Endothelial cell of umbilical vein (primary cell): ENCODE measurements around the gene SAXO1.

Experiments used
- EZH2 ChIP-seq: IDR thresholded peaks from 2 replicates; pipeline ENCODE4 v1.6.1; 2012; ENCODE audit warnings: borderline replicate concordance, low read depth, mild to moderate bottlenecking, moderate library complexity, low read length, inconsistent platforms; ENCODE audit not compliant: severe bottlenecking
- POLR2AphosphoS5 ChIP-seq: IDR thresholded peaks from 2 replicates; pipeline ENCODE4 v1.6.1; 2012; ENCODE audit warnings: low read depth, mild to moderate bottlenecking, control low read depth, low read length, moderate library complexity; ENCODE audit not compliant: insufficient read depth
- TF ChIP-seq, protein P1 (sequence below), 2 donors: IDR thresholded peaks; 1 replicate in 1 of 2; 2 replicates in 1 of 2; pipeline ENCODE4 v1.5.1; 2011; ENCODE audit warnings: low read length in 2 of 2, mild to moderate bottlenecking in 2 of 2, moderate library complexity in 2 of 2, control low read depth in 1 of 2, inconsistent platforms in 1 of 2, low read depth in 1 of 2; ENCODE audit not compliant: insufficient read depth in 1 of 2; ENCODE audit errors: extremely low read depth in 1 of 2
- TF ChIP-seq, protein P2 (sequence below): IDR thresholded peaks from 2 replicates; pipeline ENCODE4 v1.6.1; 2011; ENCODE audit not compliant: insufficient read depth, insufficient read length

DNA sequence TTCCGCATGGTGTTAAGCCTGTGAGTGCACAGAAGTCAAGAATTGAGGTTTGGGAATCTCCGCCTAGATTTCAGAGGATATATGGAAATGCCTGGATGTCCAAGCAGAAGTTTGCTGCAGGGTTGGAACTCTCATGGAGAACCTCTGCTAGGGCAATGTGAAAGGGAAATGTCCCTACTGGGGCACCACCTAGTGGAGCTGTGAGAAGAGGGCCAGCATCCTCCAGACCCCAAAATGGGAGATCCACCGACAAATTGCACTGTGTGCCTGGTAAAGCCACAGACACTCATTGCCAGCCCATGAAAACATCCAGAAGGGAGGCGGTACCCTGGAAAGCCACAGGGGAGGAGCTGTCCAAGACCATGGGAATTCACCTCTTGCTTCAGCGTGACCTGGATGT is 3.6 kb upstream of the SAXO1 start:
- TF ChIP-seq EZH2, result no peak
- TF ChIP-seq, protein P1, sequence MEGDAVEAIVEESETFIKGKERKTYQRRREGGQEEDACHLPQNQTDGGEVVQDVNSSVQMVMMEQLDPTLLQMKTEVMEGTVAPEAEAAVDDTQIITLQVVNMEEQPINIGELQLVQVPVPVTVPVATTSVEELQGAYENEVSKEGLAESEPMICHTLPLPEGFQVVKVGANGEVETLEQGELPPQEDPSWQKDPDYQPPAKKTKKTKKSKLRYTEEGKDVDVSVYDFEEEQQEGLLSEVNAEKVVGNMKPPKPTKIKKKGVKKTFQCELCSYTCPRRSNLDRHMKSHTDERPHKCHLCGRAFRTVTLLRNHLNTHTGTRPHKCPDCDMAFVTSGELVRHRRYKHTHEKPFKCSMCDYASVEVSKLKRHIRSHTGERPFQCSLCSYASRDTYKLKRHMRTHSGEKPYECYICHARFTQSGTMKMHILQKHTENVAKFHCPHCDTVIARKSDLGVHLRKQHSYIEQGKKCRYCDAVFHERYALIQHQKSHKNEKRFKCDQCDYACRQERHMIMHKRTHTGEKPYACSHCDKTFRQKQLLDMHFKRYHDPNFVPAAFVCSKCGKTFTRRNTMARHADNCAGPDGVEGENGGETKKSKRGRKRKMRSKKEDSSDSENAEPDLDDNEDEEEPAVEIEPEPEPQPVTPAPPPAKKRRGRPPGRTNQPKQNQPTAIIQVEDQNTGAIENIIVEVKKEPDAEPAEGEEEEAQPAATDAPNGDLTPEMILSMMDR (IDR thresholded peaks at IDR 0.05; ENCODE audit: extremely low read depth in 1 of 2, insufficient read depth in 1 of 2, low read depth in 1 of 2, low read length in 2 of 2), result no peak
- TF ChIP-seq, protein P2, sequence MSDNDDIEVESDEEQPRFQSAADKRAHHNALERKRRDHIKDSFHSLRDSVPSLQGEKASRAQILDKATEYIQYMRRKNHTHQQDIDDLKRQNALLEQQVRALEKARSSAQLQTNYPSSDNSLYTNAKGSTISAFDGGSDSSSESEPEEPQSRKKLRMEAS, result no peak
- TF ChIP-seq POLR2AphosphoS5, result no peak
